Psoas muscle (tissue), 8 donors: ENCODE data around the gene HBEGF. TPM values are rescaled to one million over a fixed set of nuclear protein-coding genes. Genes with fewer than 3 reads are reported as not detected.

ENCODE experiments used
- ATAC-seq, 4 donors: fragments of 200-7000 bp; cut with Tn5 transposase; one replicate each; pipeline ENCODE4 v1.9.1; 2020; ENCODE audit warnings: moderate library complexity in 3 of 4, mild to moderate bottlenecking in 2 of 4
- DNase-seq, 2 donors: peaks; one replicate each; pipeline ENCODE4 v3.0.0-alpha.2; 2020
- H3K27ac ChIP-seq: fragments of 200-600 bp; one replicate; pipeline ENCODE4 v1.8.0; 2022
- H3K27me3 ChIP-seq, 3 donors: fragments of 200-600 bp in 1 of 3; one replicate each; pipeline versions ENCODE4 v1.6.1 to v1.8.0; 2013 to 2022; ENCODE audit warnings: low read length in 2 of 3, mild to moderate bottlenecking in 2 of 3, moderate library complexity in 1 of 3; ENCODE audit not compliant: insufficient read depth in 3 of 3
- H3K36me3 ChIP-seq, 2 donors: fragments of 200-600 bp in 1 of 2; one replicate each; pipeline versions ENCODE4 v1.6.1 to v1.8.0; 2013 to 2022; ENCODE audit warnings: low read depth in 1 of 2, mild to moderate bottlenecking in 1 of 2, moderate library complexity in 1 of 2; ENCODE audit not compliant: insufficient read depth in 1 of 2
- H3K4me1 ChIP-seq: fragments of 200-600 bp; one replicate; pipeline ENCODE4 v1.8.0; 2022
- H3K4me3 ChIP-seq: fragments of 200-600 bp; one replicate; pipeline ENCODE4 v1.8.0; 2022; ENCODE audit warnings: mild to moderate bottlenecking
- H3K9me3 ChIP-seq: fragments of 200-600 bp; one replicate; pipeline ENCODE4 v1.8.0; 2022
- WGBS, 3 donors: extraction: QIAGEN DNeasy Blood & Tissue Kit; methylation state at CpG; one replicate each; pipeline versions ENCODE4 v1.1.6 to v1.1.7; 2013; 5-methylcytosine and 5-hydroxymethylcytosine counted together
- intact Hi-C, 2 donors: fragments of 100-400 bp; cut with DNase I; formaldehyde crosslinking; loops; one replicate each; pipeline versions ENCODE4 v1.11.0 to v1.14.2; 2022
- polyA plus RNA-seq, 3 donors: library from polyadenylated mRNA; stranded (reverse); fragments of 200-250 nt; gene quantifications; one replicate each; pipeline ENCODE4 v1.2.3, GENCODE V29; 2013
- total RNA-seq, 4 donors: library from RNA; stranded (reverse); fragmentation: NEBNext Ultra II Directional in 2 of 4; extraction: Animal tissue kit (Norgen Biotek cat#: 25700) in 2 of 4; gene quantifications; one replicate each; pipeline versions ENCODE4 v1.2.1 to v1.2.4, GENCODE V29; 2021 to 2023
- TF ChIP-seq, protein P1 (sequence below): fragments of 200-600 bp; IDR thresholded peaks from one replicate; pipeline ENCODE4 v1.8.0; 2022; ENCODE audit warnings: antibody characterized with exemption
- donor health status: healthy with polysubstance abuse.
- donor health status: DM: no; HTN: no; CAD: no; lungs with moderate emphysema.
- donor health status: Bipolar disorder and iron deficiency.
- donor health status: healthy.
- donor health status: DM: yes; HTN: yes; CAD: no.
- donor health status: DM: no; HTN: no; CAD: no.
- donor health status: DM: no; HTN: no; CAD: no.
- donor health status: DM: yes; HTN: yes; CAD: no.

HBEGF gene
- total and polyA plus RNA-seq, 7 donors, result 14.5 to 60.8 (median 33.5) TPM

DNA sequence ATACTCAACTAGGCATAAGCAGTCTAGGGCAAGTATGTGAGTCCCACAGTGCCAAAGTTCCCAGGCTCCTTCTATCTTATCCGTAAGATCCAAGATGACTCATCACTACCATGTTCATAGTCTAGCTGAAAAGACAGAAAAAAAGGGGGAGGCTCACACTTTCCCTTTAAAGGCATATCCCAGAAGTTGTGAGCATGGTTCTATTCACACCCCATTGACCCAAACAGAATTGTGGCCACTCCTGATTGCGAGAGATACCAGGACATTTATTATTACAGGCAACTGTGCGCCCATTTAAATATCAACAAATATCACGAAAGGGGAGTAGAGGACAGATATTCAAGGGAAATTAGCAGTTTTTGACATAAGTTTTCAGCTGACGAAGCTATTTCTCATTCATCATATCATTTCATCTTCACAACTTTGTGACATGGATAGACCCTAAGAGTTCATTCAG, 35.4 kb downstream of the HBEGF start:
- DNase-seq (no peak), ATAC-seq (peak; percentile 50 to 78 (median 68))
- intact Hi-C loops, result no loop called here
- no peaks in the 10 kb centered on the region for H3K27me3 ChIP-seq
- peak overlapping the region; percentile 76 for H3K27ac ChIP-seq
- peaks cover 34% of the 10 kb centered on the region for H3K4me1 ChIP-seq
- 80 to 83% (median 80%) methylated on average over 5 of the region's 5 CpGs for WGBS, 3 donors
- H3K36me3 ChIP-seq, result no peaks in the 10 kb centered on the region
- TF ChIP-seq, protein P1, sequence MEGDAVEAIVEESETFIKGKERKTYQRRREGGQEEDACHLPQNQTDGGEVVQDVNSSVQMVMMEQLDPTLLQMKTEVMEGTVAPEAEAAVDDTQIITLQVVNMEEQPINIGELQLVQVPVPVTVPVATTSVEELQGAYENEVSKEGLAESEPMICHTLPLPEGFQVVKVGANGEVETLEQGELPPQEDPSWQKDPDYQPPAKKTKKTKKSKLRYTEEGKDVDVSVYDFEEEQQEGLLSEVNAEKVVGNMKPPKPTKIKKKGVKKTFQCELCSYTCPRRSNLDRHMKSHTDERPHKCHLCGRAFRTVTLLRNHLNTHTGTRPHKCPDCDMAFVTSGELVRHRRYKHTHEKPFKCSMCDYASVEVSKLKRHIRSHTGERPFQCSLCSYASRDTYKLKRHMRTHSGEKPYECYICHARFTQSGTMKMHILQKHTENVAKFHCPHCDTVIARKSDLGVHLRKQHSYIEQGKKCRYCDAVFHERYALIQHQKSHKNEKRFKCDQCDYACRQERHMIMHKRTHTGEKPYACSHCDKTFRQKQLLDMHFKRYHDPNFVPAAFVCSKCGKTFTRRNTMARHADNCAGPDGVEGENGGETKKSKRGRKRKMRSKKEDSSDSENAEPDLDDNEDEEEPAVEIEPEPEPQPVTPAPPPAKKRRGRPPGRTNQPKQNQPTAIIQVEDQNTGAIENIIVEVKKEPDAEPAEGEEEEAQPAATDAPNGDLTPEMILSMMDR, result no peak
- no peak overlapping the region for H3K4me3 ChIP-seq
- no peaks in the 10 kb centered on the region for H3K9me3 ChIP-seq

- no peak for DNase-seq
- no peaks in the 10 kb centered on the region for H3K36me3 ChIP-seq
- no peak for ATAC-seq
Observed at GRCh38 chr5:140310434-140310833, 36.0 kb downstream of the HBEGF start.

DNA sequence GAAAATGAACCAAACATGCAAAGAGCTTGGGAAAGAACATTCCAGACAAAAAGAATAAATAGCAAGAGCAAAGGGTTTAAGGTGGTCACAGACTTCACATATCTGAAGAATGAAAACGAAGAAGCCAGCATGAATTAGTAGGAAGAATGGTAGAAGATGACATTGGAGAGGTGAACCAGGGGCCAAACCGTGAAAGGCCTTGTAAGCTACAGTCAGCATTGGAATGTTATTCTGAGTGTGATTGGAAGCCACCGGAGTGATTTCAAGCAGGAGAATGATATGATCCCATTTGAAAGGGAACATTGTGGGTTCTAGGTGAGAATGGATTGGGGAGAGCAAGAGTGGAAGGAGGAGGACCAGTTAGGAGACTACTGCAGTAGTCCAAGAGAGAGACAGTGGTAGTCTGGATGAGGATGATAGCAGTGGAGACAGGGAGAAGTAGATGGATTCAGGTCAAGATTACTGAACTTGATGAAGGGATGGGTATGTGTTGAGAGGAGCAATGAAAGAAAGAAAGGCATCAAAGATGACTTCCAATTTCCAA, 36.6 kb downstream of the HBEGF start:
- no peak overlapping the region for H3K4me3 ChIP-seq
- no peaks in the 10 kb centered on the region for H3K36me3 ChIP-seq
- H3K4me1 ChIP-seq, result peaks cover 34% of the 10 kb centered on the region
- intact Hi-C loops, result no loop called here
- TF ChIP-seq, protein P1, result no peak
- peak overlapping the region; percentile 76 for H3K27ac ChIP-seq
- 81 to 88% (median 87%) methylated on average over 3 of the region's 3 CpGs for WGBS, 3 donors
- ATAC-seq (no peak), DNase-seq (no peak)
- no peaks in the 10 kb centered on the region for H3K9me3 ChIP-seq
- no peaks in the 10 kb centered on the region for H3K27me3 ChIP-seq

More at GRCh38 chr5:140310434-140310833, 36.0 kb downstream of the HBEGF start:
- Histone ChIP-seq H3K27me3 (no peaks in the 10 kb centered on the region), H3K4me3 (no peak overlapping the region), H3K9me3 (no peaks in the 10 kb centered on the region), H3K4me1 (peaks cover 34% of the 10 kb centered on the region), H3K27ac (peak overlapping the region; percentile 76)
- WGBS, 3 donors, result 74 to 76% (median 75%) methylated on average over 2 of the region's 2 CpGs
- TF ChIP-seq, protein P1, result no peak
- intact Hi-C loops, result no loop called here

- no peak for ATAC-seq
- Histone ChIP-seq H3K36me3 (peaks cover 0 to under 1% of the 10 kb centered on the region in 2 donors), H3K27ac (no peak overlapping the region), H3K4me3 (no peak overlapping the region), H3K27me3 (no peaks in the 10 kb centered on the region), H3K4me1 (peaks cover 25% of the 10 kb centered on the region), H3K9me3 (no peaks in the 10 kb centered on the region)
- TF ChIP-seq, protein P1, result no peak
- WGBS, 3 donors, result 86 to 96% (median 92%) methylated on average over 1 of the region's 1 CpG
- no peak for DNase-seq
- intact Hi-C loops, result no loop called here
Observed at GRCh38 chr5:140305471-140305870, 40.9 kb downstream of the HBEGF start.

DNA sequence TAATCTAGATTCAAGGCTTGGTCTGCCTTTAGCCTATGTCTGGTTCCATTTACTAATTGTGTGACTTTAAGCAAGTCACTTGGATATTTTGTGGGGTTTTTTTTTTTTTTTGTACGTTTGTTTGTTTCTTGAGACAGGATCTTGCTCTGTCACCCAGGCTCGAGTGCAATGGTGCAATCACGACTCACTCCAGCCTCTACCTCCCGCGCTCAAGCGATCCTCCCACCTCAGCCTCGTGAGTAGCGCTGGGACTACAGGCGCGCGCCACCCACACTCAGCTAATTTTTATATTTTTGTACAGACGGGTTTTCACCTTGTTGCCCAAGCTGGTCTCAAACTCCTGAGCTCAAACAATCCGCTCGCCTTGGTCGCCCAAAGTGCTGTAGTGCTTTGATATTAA, 42.4 kb downstream of the HBEGF start:
- H3K4me1 ChIP-seq, result peaks cover 23% of the 10 kb centered on the region
- 91 to 94% (median 93%) methylated on average over 15 of the region's 15 CpGs for WGBS, 3 donors
- no peak for DNase-seq
- TF ChIP-seq, protein P1, result no peak
- peaks cover 0 to 16% of the 10 kb centered on the region in 2 donors for H3K36me3 ChIP-seq
- no peak for ATAC-seq
- intact Hi-C loops, result loop anchor here in 1 of 2 donors (5.0 kb wide), 1 partner anchor 33 kb away; no protein-coding TSS in a partner anchor
- no peak overlapping the region for H3K4me3 ChIP-seq
- H3K9me3 ChIP-seq, result no peaks in the 10 kb centered on the region
- no peak overlapping the region for H3K27ac ChIP-seq
- H3K27me3 ChIP-seq, result no peaks in the 10 kb centered on the region
